HG03571 (cell line): ENCODE measurements around the gene TNS1.
"Not testable (repeated sequence)": the region's sequence is repeated elsewhere in the genome, so short reads cannot be mapped to it uniquely, and the experiment has no call there.

Experiments
- ATAC-seq: cut with Tn5 transposase; IDR thresholded peaks from one replicate; pipeline ENCODE4 v1.9.1; 2021; ENCODE audit not compliant: unreplicated experiment

Gene TNS1

DNA sequence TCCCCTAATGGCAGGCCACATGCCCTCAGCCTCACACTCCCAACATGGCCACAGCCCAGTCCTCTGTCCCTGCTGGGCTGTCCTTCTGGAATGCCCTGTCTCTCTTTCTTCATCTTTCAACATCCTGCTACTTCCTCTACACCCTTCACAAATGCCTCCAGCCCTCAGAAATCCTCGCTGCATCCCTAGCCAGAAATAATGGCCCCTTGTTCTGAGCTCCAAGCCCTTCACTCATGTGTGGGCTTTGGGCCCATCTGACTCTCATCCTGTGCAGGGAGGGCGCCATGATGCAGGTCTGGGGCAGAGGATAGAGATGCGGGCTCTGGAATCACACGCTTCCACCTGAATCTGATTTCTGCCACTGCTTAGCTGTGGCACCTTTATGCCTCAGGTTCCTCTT is 181.9 kb downstream of the TNS1 start:
- no peak for ATAC-seq

DNA sequence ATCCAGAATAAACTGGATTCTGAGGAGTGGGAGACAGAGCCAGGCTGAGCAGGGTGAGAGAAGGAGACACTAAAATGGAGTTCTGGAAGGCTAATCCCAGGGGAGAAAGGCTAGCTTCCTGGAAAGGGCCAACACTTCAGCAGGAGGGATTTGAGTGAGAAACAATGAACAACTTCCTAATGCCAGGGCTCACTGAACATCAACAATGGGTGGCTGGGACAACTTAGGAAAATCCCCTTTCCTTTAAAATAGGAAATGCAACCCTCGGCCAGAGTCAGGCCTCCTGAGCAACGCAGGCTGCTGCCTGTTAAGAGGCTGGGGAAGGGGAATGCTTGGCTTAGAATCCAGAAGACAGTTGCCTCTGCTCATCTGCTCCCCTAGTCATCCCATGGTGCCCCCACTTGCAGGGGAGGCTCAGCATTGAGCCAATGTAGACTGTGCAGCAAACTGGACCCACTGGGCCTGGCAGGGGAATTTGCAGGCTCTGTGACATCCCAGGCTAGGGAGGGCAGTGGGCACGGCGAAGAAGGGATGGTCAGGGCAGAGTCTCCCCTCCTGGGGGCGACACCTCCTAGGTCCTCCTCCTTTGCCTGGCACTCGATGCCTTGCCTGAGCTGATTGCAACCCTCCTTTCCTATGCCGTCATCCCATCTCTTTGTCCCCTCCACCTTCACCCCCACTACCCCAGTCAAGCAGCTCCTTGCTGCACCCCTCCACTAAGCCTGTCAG is 182.5 kb downstream of the TNS1 start:
- ATAC-seq, result no peak

DNA sequence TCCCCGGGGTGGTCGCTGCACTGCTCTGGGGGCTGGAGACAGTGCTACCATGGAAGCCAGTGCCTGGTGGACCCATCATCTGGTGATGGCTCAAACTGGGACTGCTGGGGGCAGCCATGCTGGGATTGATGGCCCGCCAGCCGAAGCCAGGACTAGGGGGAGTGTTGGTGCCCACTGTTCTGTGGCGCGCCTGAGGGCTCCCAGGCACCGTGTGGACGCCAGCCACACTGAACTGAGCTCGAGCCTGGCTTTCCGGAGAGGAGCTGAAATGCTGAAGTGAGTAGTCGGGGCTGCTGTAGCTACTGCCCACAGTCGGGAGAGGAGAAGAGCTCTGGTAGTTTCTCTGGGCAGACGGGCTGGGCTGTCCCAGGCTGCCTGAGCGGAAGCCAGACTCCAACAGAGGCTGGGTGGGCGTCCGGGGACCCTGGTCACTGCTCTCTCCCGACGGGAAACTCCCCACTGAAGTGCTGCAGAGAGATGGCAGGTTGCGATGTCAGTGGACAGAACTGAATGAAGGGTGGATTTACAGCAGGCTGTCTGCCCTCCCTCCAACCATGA is 184.4 kb downstream of the TNS1 start:
- no peak for ATAC-seq

DNA sequence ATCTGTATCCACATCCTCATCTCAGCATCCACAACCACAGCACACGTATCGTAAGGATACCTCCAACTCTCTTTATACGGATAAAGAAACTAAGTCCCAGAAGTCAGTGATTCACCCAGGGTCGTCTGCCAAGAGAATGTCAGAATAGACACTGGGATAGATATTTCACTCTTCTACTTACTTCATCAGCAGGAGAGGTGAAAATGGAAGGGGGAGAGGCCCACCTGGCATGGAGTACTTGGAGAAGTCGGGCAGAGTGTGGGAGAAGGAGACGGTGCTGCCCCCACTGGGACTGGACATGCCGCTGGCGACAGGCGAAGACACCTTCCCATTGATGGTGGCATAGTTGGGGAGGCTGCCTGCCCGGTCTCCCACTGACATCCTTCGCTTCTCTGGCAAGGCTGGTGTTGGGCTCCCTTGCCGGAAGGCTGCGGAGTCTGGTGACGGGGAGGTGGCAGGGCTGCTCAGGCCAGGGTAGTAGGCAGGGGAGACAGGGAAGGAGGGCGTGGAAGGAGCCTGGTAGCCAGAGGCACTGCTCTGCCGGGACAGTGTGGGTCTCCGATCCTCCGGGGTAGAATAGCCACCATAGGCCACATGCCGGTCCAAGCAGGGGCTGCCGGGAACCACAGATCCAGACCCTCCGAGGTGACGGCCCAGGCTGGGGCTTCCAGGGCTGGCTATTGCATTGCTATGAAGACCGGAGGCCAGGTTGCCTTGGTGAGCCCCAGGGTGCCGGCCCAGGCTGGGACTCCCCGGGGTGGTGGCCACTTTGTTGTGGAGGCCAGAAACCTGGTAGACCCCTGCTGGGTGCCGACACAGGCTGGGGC is 185.1 kb downstream of the TNS1 start:
- no peak for ATAC-seq

DNA sequence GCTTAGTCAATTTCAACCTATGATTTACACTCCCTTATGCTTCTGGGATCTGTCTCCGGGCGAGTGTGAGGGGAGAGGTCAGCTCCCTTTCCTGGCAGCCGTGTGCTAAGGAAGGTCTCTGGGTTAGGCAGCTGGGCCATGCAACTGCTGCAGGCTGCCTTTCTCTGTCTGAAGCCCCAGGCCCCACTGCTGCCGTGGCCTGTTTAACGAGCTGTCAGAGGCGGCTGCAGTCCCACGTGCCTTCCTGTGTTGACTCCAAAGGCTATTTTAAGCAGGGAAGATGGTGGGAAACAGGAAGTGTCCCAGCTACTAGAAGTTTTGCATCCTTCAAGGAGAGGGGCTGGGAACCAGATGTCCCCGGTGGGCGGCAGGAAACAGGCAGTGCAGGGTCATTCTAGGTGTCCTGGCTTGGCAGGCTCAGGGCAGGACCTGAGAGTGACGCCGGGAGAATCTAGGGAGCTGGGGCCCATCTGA is 186.4 kb downstream of the TNS1 start:
- no peak for ATAC-seq

DNA sequence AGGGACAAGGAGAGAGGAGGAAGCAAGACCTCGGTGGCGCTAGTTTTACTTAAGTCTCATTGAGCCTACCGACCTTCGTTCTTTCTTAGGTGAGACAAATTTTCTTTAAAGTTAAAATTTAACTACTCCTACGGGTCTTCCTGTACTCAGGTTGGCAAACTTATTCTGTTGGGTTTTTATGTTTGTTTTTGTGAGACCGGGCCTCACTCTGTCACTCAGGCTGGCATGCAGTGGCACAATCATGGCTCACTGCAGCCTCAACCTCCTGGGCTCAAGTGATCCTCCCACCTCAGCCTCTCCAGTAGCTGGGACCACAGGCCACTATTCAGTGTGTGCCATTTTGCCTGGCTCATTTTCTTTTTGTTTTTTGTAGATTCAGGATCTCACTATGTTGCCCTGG is 189.0 kb downstream of the TNS1 start:
- ATAC-seq, result no peak

DNA sequence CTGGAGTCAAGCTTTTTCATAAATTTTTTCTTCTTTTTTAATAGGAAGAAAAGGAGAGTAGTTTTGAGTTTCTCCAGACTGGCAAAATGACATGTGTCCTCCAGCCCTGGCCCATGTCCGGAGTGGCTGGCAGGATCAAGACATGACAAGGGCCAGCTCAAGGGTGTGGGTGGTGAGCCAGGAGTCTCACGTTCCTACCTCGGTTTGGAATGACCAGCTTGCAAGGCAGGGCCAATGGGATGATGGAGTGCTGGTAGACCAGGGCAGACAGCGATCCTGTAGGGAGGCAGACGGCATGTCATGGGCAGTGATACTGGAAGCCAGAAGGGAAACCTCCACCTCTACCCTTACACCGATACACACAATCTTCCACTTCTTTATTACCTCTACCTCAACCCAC is 190.6 kb downstream of the TNS1 start:
- ATAC-seq, result no peak

DNA sequence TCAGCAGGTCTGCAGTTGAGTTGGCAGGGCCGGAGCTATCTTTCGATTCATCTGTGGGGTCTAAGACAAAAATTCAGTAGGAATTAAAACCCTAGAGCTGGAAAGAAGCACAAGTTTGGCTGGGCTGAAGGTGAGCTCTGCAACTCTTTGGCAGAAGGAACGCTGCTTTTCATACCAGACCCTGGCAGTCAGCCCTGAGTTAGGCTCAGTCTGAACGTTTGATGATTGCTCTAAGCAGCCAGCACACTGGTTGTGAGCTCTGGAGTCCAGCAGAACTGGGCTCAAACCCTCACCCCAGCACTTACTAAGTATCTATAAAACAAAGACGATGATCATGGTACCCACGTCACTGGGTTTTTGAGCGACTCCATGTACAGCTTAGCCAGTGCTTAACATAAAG is 192.5 kb downstream of the TNS1 start:
- no peak for ATAC-seq

DNA sequence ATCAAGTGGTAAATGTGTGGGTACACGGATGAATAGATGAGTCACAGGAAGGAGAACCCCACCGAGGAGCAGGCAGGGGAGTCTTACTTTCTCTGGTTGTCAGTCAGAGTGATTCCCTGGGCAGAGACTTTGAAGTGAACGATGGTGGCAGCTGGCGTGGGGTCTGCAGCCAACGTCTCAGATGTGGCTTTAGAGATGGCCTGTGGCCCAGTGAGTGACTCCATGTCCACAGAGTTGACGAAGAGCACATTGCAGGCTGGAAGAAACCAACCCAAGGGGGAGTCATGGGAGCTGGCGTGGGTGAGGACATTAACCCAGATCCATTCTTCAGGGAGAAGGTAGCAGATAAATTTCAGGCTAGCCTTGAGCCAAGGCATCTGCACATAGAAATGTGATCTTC is 193.1 kb downstream of the TNS1 start:
- ATAC-seq, result no peak

DNA sequence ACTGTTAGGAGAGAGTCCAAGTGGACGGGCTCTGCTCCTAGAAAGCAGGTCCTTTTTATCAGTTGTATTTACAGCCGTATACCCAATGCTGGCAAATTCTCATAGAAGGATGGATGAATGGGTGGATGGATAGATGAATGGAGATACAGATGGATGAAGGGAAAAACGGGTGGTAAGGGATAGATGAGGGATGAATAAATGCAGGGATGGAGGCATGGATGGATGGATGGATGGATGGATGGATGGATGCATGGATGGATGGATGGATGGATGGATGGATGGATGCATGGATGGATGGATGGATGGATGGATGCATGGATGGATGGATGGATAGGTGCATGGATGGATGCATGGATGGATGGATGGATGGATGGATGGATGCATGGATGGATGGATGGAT is 193.8 kb downstream of the TNS1 start:
- not testable (repeated sequence) for ATAC-seq

DNA sequence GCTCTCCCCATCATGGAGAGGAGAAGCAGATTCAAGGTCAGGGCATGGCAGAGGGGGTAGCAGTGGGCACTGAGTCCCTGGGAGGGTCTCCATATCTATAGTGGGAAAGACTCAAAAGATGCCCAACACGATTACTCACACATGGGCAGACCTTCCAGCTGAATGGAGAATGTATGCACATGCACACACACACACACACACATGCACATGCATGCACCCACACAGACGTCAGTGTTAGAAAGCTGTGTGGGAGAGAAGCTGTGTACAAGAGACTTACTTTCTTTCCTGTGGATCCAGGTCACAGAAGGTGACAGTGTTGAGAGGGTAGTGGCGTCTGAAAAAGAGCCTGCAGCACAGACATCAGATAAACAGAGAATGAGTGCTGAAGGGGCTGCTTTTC is 194.5 kb downstream of the TNS1 start:
- ATAC-seq, result no peak

DNA sequence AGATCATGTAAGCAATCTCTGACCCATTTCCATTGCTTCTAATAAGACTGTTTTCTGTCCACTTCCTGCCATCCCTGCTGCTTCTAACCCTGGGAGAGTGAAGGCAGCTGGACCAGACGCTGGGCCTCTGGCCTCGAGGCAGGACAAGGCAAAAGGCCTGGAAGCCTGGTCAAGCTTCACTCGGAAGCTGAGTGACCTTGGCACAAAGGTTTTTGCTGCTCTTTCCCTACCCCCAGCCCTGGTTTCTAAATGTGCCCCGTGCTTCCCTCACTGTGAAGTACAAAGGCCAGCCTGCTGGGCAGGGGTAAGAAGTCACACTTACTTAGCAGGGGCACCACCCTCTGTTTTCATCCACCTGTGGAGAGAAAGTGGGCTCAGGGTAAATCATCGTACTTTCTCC is 195.0 kb downstream of the TNS1 start:
- no peak for ATAC-seq

DNA sequence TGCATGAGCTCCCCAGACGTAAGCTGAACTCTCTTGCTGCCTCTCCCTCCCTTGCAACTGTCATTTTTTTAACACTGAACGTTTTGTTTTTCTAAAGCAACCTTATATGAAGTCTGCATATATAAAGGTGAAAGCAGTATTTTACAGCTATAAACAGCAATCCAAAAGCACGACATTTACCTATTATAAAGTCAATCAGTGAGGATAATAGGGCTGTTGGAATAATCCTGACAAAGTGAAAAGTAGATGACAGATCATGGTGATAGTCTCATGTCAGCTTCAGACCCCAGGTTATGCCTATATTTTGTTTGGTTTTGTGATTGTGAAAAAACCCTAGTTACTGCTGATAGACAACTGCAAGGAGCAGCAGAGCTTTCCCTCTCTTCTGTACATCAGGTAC is 195.8 kb downstream of the TNS1 start:
- ATAC-seq, result no peak

DNA sequence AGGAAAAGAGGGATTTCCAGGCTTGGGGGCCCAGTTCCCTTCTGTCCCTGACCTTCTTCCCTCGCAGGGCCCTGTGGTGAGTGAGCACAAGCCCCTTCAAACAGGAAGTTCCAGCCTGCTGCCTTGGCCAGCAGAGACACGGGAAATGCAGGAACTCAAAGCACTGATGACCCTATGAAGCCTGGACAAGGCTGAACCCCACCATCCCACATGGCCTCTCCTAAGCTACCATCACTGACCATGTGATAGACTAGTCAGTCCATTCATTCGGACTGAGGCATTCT is 196.4 kb downstream of the TNS1 start:
- no peak for ATAC-seq

DNA sequence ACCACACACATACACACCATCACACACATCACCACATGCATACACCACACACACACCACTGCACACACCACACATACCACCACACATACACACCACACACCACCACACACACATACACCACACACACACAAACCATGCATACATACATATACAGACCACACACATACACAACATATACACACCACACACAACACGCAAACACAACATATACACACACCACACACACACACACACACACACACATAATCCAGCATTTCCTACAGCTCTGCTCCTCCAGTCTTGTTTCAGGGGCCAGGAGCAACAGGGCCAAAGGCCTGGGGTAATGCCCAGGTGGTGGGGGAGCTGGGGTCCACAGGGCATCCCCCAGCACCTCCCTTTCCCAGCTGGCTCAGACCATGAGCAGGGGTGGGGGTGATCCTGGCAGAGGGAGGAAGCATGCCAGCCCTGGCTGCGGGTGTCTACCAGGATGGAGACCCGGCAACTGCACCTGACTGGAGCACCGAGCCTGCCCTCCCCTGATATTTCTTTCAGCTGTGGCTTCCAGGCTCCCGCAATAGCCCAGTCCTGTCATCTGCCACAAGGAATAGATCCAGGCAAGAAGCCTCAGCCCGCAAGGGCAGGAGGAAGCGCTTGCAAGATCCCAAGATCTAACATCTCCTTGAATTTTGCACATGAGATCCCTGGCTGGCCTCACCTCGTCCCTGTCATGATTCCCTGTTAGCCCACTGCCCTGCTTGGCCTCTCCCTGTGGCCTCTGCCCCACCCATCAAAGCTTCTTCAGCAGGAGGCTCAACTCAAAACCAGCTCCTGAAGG is 196.9 kb downstream of the TNS1 start:
- no peak for ATAC-seq

DNA sequence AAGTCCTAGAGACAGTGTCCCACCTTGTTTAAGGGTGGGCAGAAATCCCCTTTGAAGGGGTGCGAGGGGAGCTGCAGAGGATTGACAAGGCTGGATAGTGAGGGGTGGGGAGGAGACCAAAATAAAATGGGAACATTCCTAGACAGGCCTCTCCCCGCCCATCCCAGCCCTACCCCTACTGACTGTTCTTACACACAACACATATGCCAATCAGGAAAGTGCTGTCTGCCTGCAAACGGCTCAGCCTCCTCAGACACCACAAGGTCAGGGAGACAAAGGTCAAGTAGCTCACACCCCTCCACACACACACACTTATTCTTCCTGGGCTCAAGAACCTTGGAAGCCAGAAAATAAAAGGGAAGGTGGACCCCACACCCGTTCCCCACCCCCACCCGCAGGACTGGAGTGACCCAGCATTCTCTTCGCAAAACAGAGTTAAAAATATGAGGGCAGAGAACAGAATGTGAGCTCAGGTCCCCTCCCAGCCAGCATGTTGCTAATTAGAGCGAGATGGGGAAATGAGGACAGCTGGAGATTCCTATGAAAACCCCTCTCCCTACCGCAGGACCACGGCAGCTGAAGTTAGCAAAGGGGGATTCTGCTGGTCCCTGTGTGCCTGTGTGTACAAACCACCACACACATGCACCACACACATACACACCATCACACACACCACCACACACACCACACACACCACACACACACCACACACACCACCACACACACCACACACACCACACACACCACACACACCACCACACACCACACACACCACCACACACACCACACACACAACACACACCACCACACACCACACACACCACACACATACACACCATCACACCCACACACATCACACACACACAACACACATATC is 197.8 kb downstream of the TNS1 start:
- no peak for ATAC-seq

DNA sequence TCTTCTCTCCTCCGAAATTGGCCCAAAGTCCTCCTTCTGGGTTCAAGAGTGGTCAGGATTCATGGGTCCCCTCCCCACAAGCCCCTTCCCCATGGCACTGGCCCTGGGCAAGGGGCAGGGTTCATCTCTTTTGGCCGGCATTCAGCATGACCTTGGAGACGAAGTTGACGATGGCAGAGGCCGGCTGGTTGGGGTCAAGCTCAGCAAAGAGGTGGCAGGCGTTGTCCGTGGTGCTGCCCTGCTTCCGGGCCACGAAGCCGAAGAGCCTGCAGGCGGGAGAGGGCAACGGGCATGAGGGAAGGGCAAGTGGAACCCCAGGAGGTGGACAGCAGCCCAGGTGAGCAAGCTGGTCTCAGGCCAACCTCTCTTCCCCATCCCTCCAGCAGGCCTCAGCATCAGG is 198.5 kb downstream of the TNS1 start:
- ATAC-seq, result no peak

DNA sequence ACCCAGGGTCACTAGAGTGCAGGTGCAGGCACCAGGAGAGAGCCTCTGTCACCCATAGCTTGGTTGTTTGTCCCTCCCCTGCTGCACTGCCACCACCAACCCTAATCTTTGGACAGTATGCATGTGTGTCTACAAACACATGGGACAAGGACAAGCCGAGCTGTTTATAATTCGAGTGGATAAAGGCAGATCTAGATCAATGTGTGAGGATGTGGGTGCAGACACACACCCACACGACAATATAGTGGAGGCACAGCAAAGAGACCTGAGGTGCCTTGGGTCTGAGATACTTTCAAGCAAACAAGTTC is 199.2 kb downstream of the TNS1 start:
- no peak for ATAC-seq

DNA sequence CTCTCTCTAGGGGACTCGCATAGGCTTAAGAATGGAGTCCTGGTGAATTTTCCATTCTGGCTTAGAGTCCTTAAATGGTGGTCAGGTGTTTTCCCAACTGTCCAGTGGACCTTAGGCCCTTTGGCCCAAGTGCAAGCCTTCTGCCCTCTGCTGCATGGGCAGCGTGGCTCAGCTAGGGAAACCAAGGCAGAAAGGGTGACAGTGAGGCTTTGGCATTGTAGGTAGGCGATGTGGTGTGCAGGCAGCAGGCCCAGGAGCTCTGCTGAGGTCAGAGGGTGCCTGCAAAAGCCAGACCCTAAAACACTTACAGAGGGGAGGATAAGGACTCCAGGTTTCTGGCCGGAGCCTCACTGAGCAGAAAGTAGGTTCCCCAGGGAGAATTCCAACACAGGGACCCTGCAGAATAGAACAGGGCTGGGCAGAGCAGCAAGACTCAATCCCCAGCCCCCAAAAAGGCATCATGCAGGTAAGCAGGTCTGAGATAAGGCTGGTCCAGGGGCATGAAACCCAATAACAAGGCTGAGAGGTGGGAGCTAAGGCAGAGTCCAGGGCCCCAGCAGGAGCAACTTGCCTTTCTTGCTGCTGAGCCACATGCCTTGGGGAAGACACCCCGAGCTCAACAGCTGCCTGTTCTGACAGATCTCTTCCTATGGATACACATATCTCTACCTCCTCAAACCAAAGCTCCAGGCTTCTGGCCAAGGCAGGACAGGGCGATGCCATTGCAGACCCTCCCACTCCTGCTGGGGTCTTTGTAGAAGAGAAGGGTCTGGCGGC is 199.7 kb downstream of the TNS1 start:
- no peak for ATAC-seq

DNA sequence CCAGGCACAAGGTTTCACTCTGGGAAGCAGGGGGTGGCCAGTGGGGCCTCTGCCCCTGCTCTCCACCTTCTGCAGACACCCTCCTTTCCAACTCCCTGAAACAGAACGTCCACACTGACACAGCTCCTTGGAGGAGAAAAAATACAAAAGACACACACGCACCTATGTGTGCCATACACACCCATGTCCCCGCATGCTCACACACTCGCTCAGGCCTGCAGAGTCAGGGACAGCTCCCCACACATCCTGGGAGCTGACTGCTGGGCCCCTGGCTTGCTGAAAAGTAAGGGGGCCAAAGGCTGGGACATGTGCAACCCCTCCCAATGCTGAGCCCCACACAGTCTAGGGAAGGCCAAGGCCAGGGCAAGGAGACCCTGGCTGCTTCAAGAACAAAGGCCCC is 200.5 kb downstream of the TNS1 start:
- ATAC-seq, result no peak
